ENCODE data around the gene RBM45. TPM values are rescaled to one million over a fixed set of nuclear protein-coding genes. Genes with fewer than 3 reads are reported as not detected.

The RBM45 gene
- total RNA-seq, 1 donor from 2014 or later = 11.3 TPM

GRCh38 chr2:178119179-178119922 lies 7.1 kb downstream of the RBM45 start:
- no peaks in the 10 kb centered on the region for H3K4me1 ChIP-seq
- TF ChIP-seq CTCF (IDR thresholded peaks at IDR 0.05) = no peak
- H3K9me3 ChIP-seq = no peaks in the 10 kb centered on the region
- H3K4me3 ChIP-seq = no peak overlapping the region
- H3K27ac ChIP-seq = no peak overlapping the region
- ATAC-seq (no peak), DNase-seq (no peak)
- no peaks in the 10 kb centered on the region for H3K27me3 ChIP-seq
- H3K36me3 ChIP-seq = peaks cover 75% of the 10 kb centered on the region
- intact Hi-C loops (cut with DNase I) = no loop called here

- Histone ChIP-seq H3K4me1 (peaks cover 6% of the 10 kb centered on the region), H3K27me3 (no peaks in the 10 kb centered on the region), H3K36me3 (peaks cover 92% of the 10 kb centered on the region), H3K27ac (no peak overlapping the region), H3K4me3 (no peak overlapping the region), H3K9me3 (no peaks in the 10 kb centered on the region)
- no peak for TF ChIP-seq CTCF (IDR thresholded peaks at IDR 0.05)
- DNase-seq (no peak), ATAC-seq (no peak)
- intact Hi-C loops (cut with DNase I) = no loop called here
Measured at GRCh38 chr2:178123163-178123562, 10.9 kb downstream of the RBM45 start.

- no peak overlapping the region for H3K4me3 ChIP-seq
- H3K36me3 ChIP-seq = peaks cover 95% of the 10 kb centered on the region
- H3K27ac ChIP-seq = no peak overlapping the region
- no peaks in the 10 kb centered on the region for H3K9me3 ChIP-seq
- no peak for TF ChIP-seq CTCF (IDR thresholded peaks at IDR 0.05)
- H3K27me3 ChIP-seq = no peaks in the 10 kb centered on the region
- intact Hi-C loops (cut with DNase I) = no loop called here
- H3K4me1 ChIP-seq = peaks cover 6% of the 10 kb centered on the region
- DNase-seq (no peak), ATAC-seq (no peak)
Measured at GRCh38 chr2:178125125-178125524, 12.9 kb downstream of the RBM45 start.

GRCh38 chr2:178125862-178126261 lies 13.6 kb downstream of the RBM45 start:
- Histone ChIP-seq H3K4me3 (no peak overlapping the region), H3K27me3 (no peaks in the 10 kb centered on the region), H3K9me3 (no peaks in the 10 kb centered on the region), H3K27ac (no peak overlapping the region), H3K4me1 (peaks cover 6% of the 10 kb centered on the region), H3K36me3 (peaks cover 91% of the 10 kb centered on the region)
- intact Hi-C loops (cut with DNase I) = no loop called here
- ATAC-seq = no peak
- no peak for TF ChIP-seq CTCF (IDR thresholded peaks at IDR 0.05)
- DNase-seq = no peak

GRCh38 chr2:178128836-178129630 lies 16.8 kb downstream of the RBM45 start:
- intact Hi-C loops (cut with DNase I) = no loop called here
- Histone ChIP-seq H3K27ac (no peak overlapping the region), H3K4me1 (peaks cover 6% of the 10 kb centered on the region), H3K27me3 (no peaks in the 10 kb centered on the region), H3K36me3 (peaks cover 60% of the 10 kb centered on the region), H3K4me3 (no peak overlapping the region), H3K9me3 (no peaks in the 10 kb centered on the region)
- no peak for TF ChIP-seq CTCF (IDR thresholded peaks at IDR 0.05)
- no peak for ATAC-seq
- DNase-seq = no peak
